ENCODE results near the gene UMOD. TPM values are rescaled to one million over a fixed set of nuclear protein-coding genes. Genes with fewer than 3 reads are reported as not detected.

The UMOD gene
- total RNA-seq, 4 donors from 2014 or later, result not detected

GRCh38 chr16:20291208-20292206 lies 61.0 kb downstream of the UMOD start:
- Histone ChIP-seq H3K4me1 (no peaks in the 10 kb centered on the region), H3K9me3 (no peaks in the 10 kb centered on the region), H3K36me3 (no peaks in the 10 kb centered on the region), H3K27ac (no peak overlapping the region), H3K4me3 (replicated peaks in 1 of 3) (no peak overlapping the region), H3K27me3 (no peaks in the 10 kb centered on the region)
- 35 to 46% methylated on average over 12 to 16 of the region's 16 CpGs for WGBS, 2 donors
- no peak for DNase-seq
- TF ChIP-seq POLR2A (IDR thresholded peaks at IDR 0.05) (no peak), CTCF (IDR thresholded peaks at IDR 0.05) (no peak)
- intact Hi-C loops (cut with DNase I), result no loop called here

GRCh38 chr16:20289571-20289970 lies 62.9 kb downstream of the UMOD start:
- TF ChIP-seq POLR2A (IDR thresholded peaks at IDR 0.05), result no peak
- TF ChIP-seq CTCF (IDR thresholded peaks at IDR 0.05), result no peak
- WGBS, 2 donors, result 74 to 78% methylated on average over 3 of the region's 3 CpGs
- DNase-seq, result no peak
- H3K36me3 ChIP-seq, result no peaks in the 10 kb centered on the region
- H3K9me3 ChIP-seq, result no peaks in the 10 kb centered on the region
- H3K27ac ChIP-seq, result no peak overlapping the region
- no peaks in the 10 kb centered on the region for H3K27me3 ChIP-seq
- intact Hi-C loops (cut with DNase I), result no loop called here
- H3K4me1 ChIP-seq, result no peaks in the 10 kb centered on the region
- no peak overlapping the region for H3K4me3 ChIP-seq (replicated peaks in 1 of 3)

GRCh38 chr16:20285993-20286499 lies 66.5 kb downstream of the UMOD start:
- TF ChIP-seq POLR2A (IDR thresholded peaks at IDR 0.05), result no peak
- no peak for TF ChIP-seq CTCF (IDR thresholded peaks at IDR 0.05)
- DNase-seq, result no peak
- intact Hi-C loops (cut with DNase I), result no loop called here
- H3K9me3 ChIP-seq, result no peaks in the 10 kb centered on the region
- no peak overlapping the region for H3K27ac ChIP-seq
- H3K27me3 ChIP-seq, result no peaks in the 10 kb centered on the region
- WGBS, 2 donors, result 32 to 39% methylated on average over 6 of the region's 6 CpGs
- H3K36me3 ChIP-seq, result no peaks in the 10 kb centered on the region
- H3K4me1 ChIP-seq, result no peaks in the 10 kb centered on the region
- H3K4me3 ChIP-seq (replicated peaks in 1 of 3), result no peak overlapping the region

Other genes with a start within 250 kb of the UMOD start
- under 1 TPM in 1 of 4 donors, not detected in 3; 0.44 TPM for gene GP2, start 25.2 kb downstream of the UMOD start, total RNA-seq
- gene PDILT, start 52.0 kb upstream of the UMOD start, total RNA-seq, result not detected
- gene ACSM5, start 56.8 kb upstream of the UMOD start, total RNA-seq, result 1 to 10 TPM; 5.6 to 9.6 (median 8.0) TPM
- under 1 TPM in 2 of 4 donors, not detected in 2; 0.20 to 0.56 TPM for gene ACSM2A, start 98.8 kb upstream of the UMOD start, total RNA-seq
- 1 to 10 TPM in 1 of 4 donors, under 1 TPM in 2, not detected in 1; 0.27 to 2.3 (median 0.33) TPM for gene ACSM2B, start 223.7 kb upstream of the UMOD start, total RNA-seq

All from thyroid gland (tissue), 4 donors.